ENCODE data around the gene YAE1.

- TF ChIP-seq CTCF (IDR thresholded peaks at IDR 0.05) (no peak), POLR2A (IDR thresholded peaks at IDR 0.05) (no peak), POLR2AphosphoS5 (IDR thresholded peaks at IDR 0.05) (no peak)
Measured at GRCh38 chr7:39534599-39534998, 31.6 kb upstream of the YAE1 start.

Data from transverse colon (tissue), 4 donors.